Measurements from ENCODE around the gene DPY19L3. TPM values are rescaled to one million over a fixed set of nuclear protein-coding genes. Genes with fewer than 3 reads are reported as not detected.
A peak's percentile ranks its signal among the peaks of the same experiment; 100 is the strongest.

Gene DPY19L3
- total and polyA plus RNA-seq, 12 donors, result 2.9 to 11.8 (median 4.4) TPM

GRCh38 chr19:32406161-32407003 lies 812 bp downstream of the DPY19L3 start:
- peak overlapping the region in 9 of 10 donors; percentile 88 to 99 (median 97) for H3K27ac ChIP-seq
- DNase-seq (no peak), ATAC-seq (no peak)
- peaks cover 0 to 25% (median 15%) of the 10 kb centered on the region in 9 donors for H3K4me1 ChIP-seq
- intact Hi-C loops (cut with DNase I), result loop anchor here in 5 of 10 donors (5.0 to 10.0 kb wide), 3 partner anchors 59 to 64 kb away; partner anchors contain the start of gene ZNF507 (in 4 of the 5)
- H3K9me3 ChIP-seq, result no peaks in the 10 kb centered on the region
- peaks cover 0 to 11% (median 0%) of the 10 kb centered on the region in 7 donors for H3K27me3 ChIP-seq
- no peak for TF ChIP-seq CTCF (IDR thresholded peaks at IDR 0.05)
- WGBS, 2 donors, result 7 to 9% methylated on average over 33 of the region's 33 CpGs
- peaks cover 0 to 35% (median 4%) of the 10 kb centered on the region in 9 donors for H3K36me3 ChIP-seq
- peak overlapping the region; percentile 64 to 98 (median 80) for H3K4me3 ChIP-seq

GRCh38 chr19:32407004-32407992 lies 1.7 kb downstream of the DPY19L3 start:
- H3K4me3 ChIP-seq, result peak overlapping the region in 5 of 10 donors; percentile 71 to 98 (median 88)
- no peak for DNase-seq
- intact Hi-C loops (cut with DNase I), result loop anchor here in 5 of 10 donors (5.0 to 10.0 kb wide), 3 partner anchors 60 to 65 kb away; partner anchors contain the start of gene ZNF507 (in 4 of the 5)
- H3K27me3 ChIP-seq, result peaks cover 0 to 2% (median 0%) of the 10 kb centered on the region in 7 donors
- H3K27ac ChIP-seq, result peak overlapping the region in 1 of 10 donors; percentile 96
- no peak for ATAC-seq
- WGBS, 2 donors, result 75 to 81% methylated on average over 19 of the region's 19 CpGs
- peaks cover 0 to 44% (median 13%) of the 10 kb centered on the region in 9 donors for H3K36me3 ChIP-seq
- no peak for TF ChIP-seq CTCF (IDR thresholded peaks at IDR 0.05)
- no peaks in the 10 kb centered on the region for H3K9me3 ChIP-seq
- peaks cover 0 to 25% (median 15%) of the 10 kb centered on the region in 9 donors for H3K4me1 ChIP-seq

- no peaks in the 10 kb centered on the region for H3K4me1 ChIP-seq
- H3K27ac ChIP-seq, result no peak overlapping the region
- no peak for ATAC-seq
- no peak overlapping the region for H3K4me3 ChIP-seq
- H3K9me3 ChIP-seq, result no peaks in the 10 kb centered on the region
- 60 to 67% methylated on average over 5 of the region's 5 CpGs for WGBS, 2 donors
- H3K27me3 ChIP-seq, result no peaks in the 10 kb centered on the region
- intact Hi-C loops (cut with DNase I), result no loop called here
- DNase-seq, result no peak
- peaks cover 0 to 73% (median 10%) of the 10 kb centered on the region in 9 donors for H3K36me3 ChIP-seq
- no peak for TF ChIP-seq CTCF (IDR thresholded peaks at IDR 0.05)
Observed at GRCh38 chr19:32415246-32415645, 9.7 kb downstream of the DPY19L3 start.

- intact Hi-C loops (cut with DNase I), result no loop called here
- ATAC-seq (no peak), DNase-seq (no peak)
- H3K27me3 ChIP-seq, result no peaks in the 10 kb centered on the region
- H3K4me3 ChIP-seq, result no peak overlapping the region
- peaks cover 0 to 68% (median 10%) of the 10 kb centered on the region in 9 donors for H3K36me3 ChIP-seq
- 92 to 94% methylated on average over 5 of the region's 5 CpGs for WGBS, 2 donors
- H3K4me1 ChIP-seq, result no peaks in the 10 kb centered on the region
- no peak for TF ChIP-seq CTCF (IDR thresholded peaks at IDR 0.05)
- no peaks in the 10 kb centered on the region for H3K9me3 ChIP-seq
- no peak overlapping the region for H3K27ac ChIP-seq
Observed at GRCh38 chr19:32415669-32416068, 10.1 kb downstream of the DPY19L3 start.
